Heart right ventricle (tissue), 16 donors: ENCODE data around the gene TRAK2. TPM values are rescaled to one million over a fixed set of nuclear protein-coding genes. Genes with fewer than 3 reads are reported as not detected.

Experiments
- ATAC-seq, 8 donors: fragments of 200-7000 bp; cut with Tn5 transposase; one replicate each; pipeline ENCODE4 v1.9.1; 2020; ENCODE audit warnings: mild to moderate bottlenecking in 8 of 8, moderate library complexity in 8 of 8, moderate number of reproducible peaks in 1 of 8
- DNase-seq, 2 donors: peaks; one replicate each; pipeline ENCODE4 v3.0.0-alpha.2; 2020
- H3K27ac ChIP-seq, 10 donors: fragments of 200-600 bp; sonication (generic) in 2 of 10; one replicate each; pipeline versions ENCODE4 v1.5.0 to v1.8.0; 2020 to 2022; ENCODE audit warnings: mild to moderate bottlenecking in 3 of 10
- H3K27me3 ChIP-seq, 7 donors: fragments of 200-600 bp; one replicate each; pipeline ENCODE4 v1.8.0; 2021 to 2022; ENCODE audit warnings: mild to moderate bottlenecking in 2 of 7
- H3K36me3 ChIP-seq, 9 donors: fragments of 200-600 bp; sonication (generic) in 1 of 9; one replicate each; pipeline versions ENCODE4 v1.5.0 to v1.8.0; 2020 to 2022; ENCODE audit warnings: mild to moderate bottlenecking in 2 of 9
- H3K4me1 ChIP-seq, 9 donors: fragments of 200-600 bp; sonication (generic) in 1 of 9; one replicate each; pipeline versions ENCODE4 v1.5.0 to v1.8.0; 2020 to 2022; ENCODE audit warnings: mild to moderate bottlenecking in 4 of 9
- H3K4me3 ChIP-seq, 10 donors: fragments of 200-600 bp; sonication (generic) in 2 of 10; one replicate each; pipeline versions ENCODE4 v1.5.0 to v1.8.0; 2020 to 2022; ENCODE audit warnings: mild to moderate bottlenecking in 7 of 10, moderate library complexity in 2 of 10
- H3K9me3 ChIP-seq, 11 donors: fragments of 200-600 bp in 10 of 11; sonication (generic) in 2 of 11; one replicate each; pipeline versions ENCODE4 v1.5.0 to v1.8.0; 2013 to 2022; ENCODE audit warnings: mild to moderate bottlenecking in 2 of 11, control low read depth in 1 of 11, moderate library complexity in 1 of 11
- CTCF ChIP-seq, 9 donors: fragments of 200-600 bp; sonication (generic) in 2 of 9; IDR thresholded peaks; one replicate each; pipeline versions ENCODE4 v1.5.0 to v1.8.0; 2021 to 2022; ENCODE audit warnings: antibody characterized with exemption in 9 of 9, mild to moderate bottlenecking in 5 of 9, moderate library complexity in 1 of 9
- WGBS, 2 donors: extraction: QIAGEN DNeasy Blood & Tissue Kit; methylation state at CpG; one replicate each; pipeline ENCODE4 v1.1.7; 2013; ENCODE audit warnings: inconsistent platforms in 1 of 2; 5-methylcytosine and 5-hydroxymethylcytosine counted together
- intact Hi-C, 10 donors: fragments of 100-400 bp; cut with DNase I; formaldehyde crosslinking; loops; one replicate each; pipeline versions ENCODE4 v1.11.1 to v1.14.2; 2022
- polyA plus RNA-seq, 2 donors: library from polyadenylated mRNA; stranded (reverse); fragments of 200-250 nt; gene quantifications; one replicate each; pipeline ENCODE4 v1.2.3, GENCODE V29; 2013
- total RNA-seq, 10 donors: library from RNA; stranded (reverse); fragmentation: NEBNext Ultra II Directional in 3 of 10; extraction: Animal tissue kit (Norgen Biotek cat#: 25700) in 3 of 10; gene quantifications; one replicate each; pipeline versions ENCODE4 v1.2.1 to v1.2.4, GENCODE V29; 2021 to 2023
- donor health status: Arrhythmogenic right ventricular cardiomyopathy.
- donor health status: ischemic (EF 13 %, LVEDD 7.1; RV severe dilation, severe dysfunction).
- donor health status: healthy with polysubstance abuse.
- donor health status: DM: no; HTN: yes; CAD: no.
- donor health status: DM: no; HTN: no; CAD: no.
- donor health status: ischemic (EF 25% LVEDD 6.9; RV normal size, moderate dysfunction).
- donor health status: ischemic (EF 25% LVEDD 5.7; RV mildly dilated, moderate dysfunction).
- donor health status: healthy.
- donor health status: DM: yes; HTN: yes; CAD: no.
- donor health status: Ischemic cardiomyopathy.
- donor health status: ischemic (EF 35%, LVEDD 5.7; RV mildly dilated, moderate dysfunction).
- donor health status: nonischemic (EF 11% LVEDD 7.7; RV severe dilation, severe dysfunction).
- donor health status: DM: yes; HTN: yes; CAD: no.
- donor health status: PGD.
- donor health status: ischemic (EF 29% LVEDD 5.4; RV normal size, mild dysfunction).
- donor health status: nonischemic (EF 23%, LVEDD 6.1; RV moderate dilation, normal function).

TRAK2 gene
- total and polyA plus RNA-seq, 12 donors = 16.6 to 190 (median 166) TPM

- no peak overlapping the region for H3K4me3 ChIP-seq
- DNase-seq (no peak), ATAC-seq (peak in 1 of 8 donors; percentile 7)
- H3K4me1 ChIP-seq = peaks cover 0 to 27% (median 10%) of the 10 kb centered on the region in 9 donors
- no peaks in the 10 kb centered on the region for H3K27me3 ChIP-seq
- no peak overlapping the region for H3K27ac ChIP-seq
- H3K36me3 ChIP-seq = peaks cover 0 to 61% (median 15%) of the 10 kb centered on the region in 9 donors
- WGBS, 2 donors = 69 to 73% methylated on average over 4 of the region's 4 CpGs
- peaks cover 0 to 6% (median 0%) of the 10 kb centered on the region in 11 donors for H3K9me3 ChIP-seq
- intact Hi-C loops = loop anchor here in 6 of 10 donors (5.0 to 10.0 kb wide), 3 partner anchors 103 to 123 kb away; no protein-coding TSS in a partner anchor
- TF ChIP-seq CTCF (IDR thresholded peaks at IDR 0.05) = no peak
Measured at GRCh38 chr2:201360256-201360655, 91.0 kb downstream of the TRAK2 start.

- ATAC-seq = no peak
- Histone ChIP-seq H3K4me3 (no peak overlapping the region), H3K36me3 (peaks cover 0 to 47% (median 15%) of the 10 kb centered on the region in 9 donors), H3K27ac (no peak overlapping the region), H3K4me1 (peaks cover 0 to 25% (median 10%) of the 10 kb centered on the region in 9 donors), H3K9me3 (no peaks in the 10 kb centered on the region), H3K27me3 (no peaks in the 10 kb centered on the region)
- no peak for DNase-seq
- TF ChIP-seq CTCF (IDR thresholded peaks at IDR 0.05) = no peak
- 82 to 94% methylated on average over 7 of the region's 7 CpGs for WGBS, 2 donors
- intact Hi-C loops = no loop called here
Measured at GRCh38 chr2:201358684-201359083, 92.6 kb downstream of the TRAK2 start.

- WGBS, 2 donors = 22 to 32% methylated on average over 1 of the region's 1 CpG
- Histone ChIP-seq H3K4me3 (peak within 1 kb of the TSS in 6 of 10 donors; percentile 6 to 44 (median 20)), H3K4me1 (peaks cover 0 to 29% (median 7%) of the 10 kb centered on the region in 9 donors), H3K27ac (peak within 1 kb of the TSS; percentile 51 to 91 (median 76)), H3K36me3 (peaks cover 0 to 35% (median 6%) of the 10 kb centered on the region in 9 donors), H3K9me3 (no peaks in the 10 kb centered on the region), H3K27me3 (no peaks in the 10 kb centered on the region)
- no peak for TF ChIP-seq CTCF (IDR thresholded peaks at IDR 0.05)
- intact Hi-C loops = no loop called here
- ATAC-seq = peak; percentile 76 to 96 (median 95)
- peak in 1 of 2 donors; percentile 77 for DNase-seq
Measured at GRCh38 chr2:201357221-201357620, 94.0 kb downstream of the TRAK2 start, which contains the start of gene FLACC1. Gene FLACC1 (minus strand): TSS chr2:201357345. CDS start chr2:201351404, 5,941 bp downstream.

- Histone ChIP-seq H3K4me3 (no peak overlapping the region), H3K27ac (peak overlapping the region in 6 of 10 donors; percentile 1 to 48 (median 16)), H3K4me1 (peaks cover 0 to 29% (median 7%) of the 10 kb centered on the region in 9 donors), H3K27me3 (no peaks in the 10 kb centered on the region), H3K36me3 (peaks cover 0 to 34% (median 11%) of the 10 kb centered on the region in 9 donors), H3K9me3 (no peaks in the 10 kb centered on the region)
- ATAC-seq (no peak), DNase-seq (no peak)
- intact Hi-C loops = no loop called here
- no peak for TF ChIP-seq CTCF (IDR thresholded peaks at IDR 0.05)
- WGBS, 2 donors = 64 to 65% methylated on average over 1 of the region's 1 CpG
Measured at GRCh38 chr2:201353116-201353515, 98.1 kb downstream of the TRAK2 start.
